Cortex of kidney (tissue), 1 donor: ENCODE results near the gene OSBPL1A.
"Not testable (repeated sequence)": the region's sequence is repeated elsewhere in the genome, so short reads cannot be mapped to it uniquely, and the experiment has no call there.

Experiments
- DNase-seq: peaks from one replicate; lab custom pipeline; 2025; lab: John Stamatoyannopoulos, UW

OSBPL1A gene

GRCh38 chr18:24187049-24187448 is 210.6 kb downstream of the OSBPL1A start:
- no peak for DNase-seq

DNA sequence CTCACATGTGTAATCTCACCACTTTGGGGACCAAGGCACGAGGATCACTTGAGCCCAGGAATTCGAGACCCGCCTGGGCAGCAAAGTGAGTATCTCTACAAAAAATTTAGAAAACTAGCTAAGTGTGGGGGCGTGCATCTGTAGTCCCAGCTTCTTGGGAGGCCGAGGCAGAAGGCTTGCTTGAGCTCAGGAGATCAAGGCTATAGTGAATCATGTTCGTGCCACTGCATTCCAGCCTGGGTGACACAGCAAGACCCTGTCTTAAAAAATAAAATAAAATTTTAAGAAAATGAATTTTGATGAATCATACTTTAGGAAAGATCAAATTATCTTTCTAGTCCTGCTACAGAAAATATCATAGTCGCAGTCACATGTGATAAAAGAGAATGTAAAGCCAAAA is 211.8 kb downstream of the OSBPL1A start:
- no peak for DNase-seq

GRCh38 chr18:24181806-24182205 is 215.8 kb downstream of the OSBPL1A start:
- no peak for DNase-seq

- DNase-seq, result no peak
Measured at GRCh38 chr18:24180048-24180447, 217.6 kb downstream of the OSBPL1A start.

- no peak for DNase-seq
Measured at GRCh38 chr18:24177499-24178133, 220.0 kb downstream of the OSBPL1A start.

GRCh38 chr18:24176727-24177416 is 220.8 kb downstream of the OSBPL1A start:
- DNase-seq, result no peak

DNA sequence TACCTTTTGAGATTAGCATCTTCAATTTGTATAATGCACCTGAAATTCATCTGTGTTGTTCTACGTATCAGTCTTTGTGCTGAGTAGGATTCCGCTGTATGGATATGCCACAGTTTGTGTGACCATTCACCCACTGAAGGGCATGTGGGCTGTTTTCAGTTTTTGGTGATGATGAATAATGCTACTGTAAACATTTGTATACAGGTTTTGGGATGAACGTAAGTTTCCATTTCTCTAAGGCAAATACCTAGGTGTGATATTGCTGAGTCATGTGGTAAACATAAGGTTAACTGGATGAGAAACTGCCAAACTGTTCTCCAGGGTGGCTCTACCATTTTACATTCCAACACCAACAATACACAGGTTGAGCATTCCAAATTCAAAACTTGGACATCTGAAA is 223.6 kb downstream of the OSBPL1A start:
- DNase-seq, result no peak

DNA sequence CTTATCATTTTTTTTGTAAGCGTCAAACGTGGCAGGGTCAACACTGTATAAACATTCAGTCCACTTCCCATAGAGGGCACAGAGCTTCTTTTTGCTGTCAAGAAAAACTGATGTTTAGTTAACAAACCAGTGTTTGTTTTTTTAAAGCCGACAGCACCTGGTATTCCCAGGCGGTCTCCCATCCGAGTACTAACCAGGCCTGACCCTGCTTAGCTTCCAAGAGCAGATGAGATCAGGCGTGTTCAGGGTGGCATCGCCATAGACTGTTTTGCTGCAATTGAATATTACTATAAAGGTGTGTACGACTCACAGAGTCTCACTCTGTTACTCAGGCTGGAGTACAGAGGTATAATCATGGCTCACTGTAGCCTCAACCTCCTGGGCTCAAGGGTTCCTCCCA is 227.3 kb downstream of the OSBPL1A start:
- no peak for DNase-seq

DNA sequence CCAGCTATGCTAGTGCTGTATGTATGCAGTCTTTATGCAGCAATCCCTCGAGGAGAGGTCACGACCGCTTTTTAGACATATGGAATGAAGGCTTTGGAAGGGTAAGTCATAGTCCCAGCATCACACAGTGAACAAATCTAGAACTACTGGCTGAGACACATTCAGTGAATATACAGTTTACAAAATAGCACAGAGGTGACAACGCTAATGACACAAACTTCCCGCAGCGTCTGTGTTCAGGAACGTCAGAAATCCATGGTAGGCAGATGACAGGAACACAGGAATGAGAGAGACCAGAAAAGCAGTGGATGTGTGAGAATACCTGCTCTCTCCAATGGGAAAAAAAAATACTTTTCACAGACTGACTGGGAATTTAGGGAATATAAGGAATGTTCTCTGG is 229.1 kb downstream of the OSBPL1A start:
- no peak for DNase-seq

DNA sequence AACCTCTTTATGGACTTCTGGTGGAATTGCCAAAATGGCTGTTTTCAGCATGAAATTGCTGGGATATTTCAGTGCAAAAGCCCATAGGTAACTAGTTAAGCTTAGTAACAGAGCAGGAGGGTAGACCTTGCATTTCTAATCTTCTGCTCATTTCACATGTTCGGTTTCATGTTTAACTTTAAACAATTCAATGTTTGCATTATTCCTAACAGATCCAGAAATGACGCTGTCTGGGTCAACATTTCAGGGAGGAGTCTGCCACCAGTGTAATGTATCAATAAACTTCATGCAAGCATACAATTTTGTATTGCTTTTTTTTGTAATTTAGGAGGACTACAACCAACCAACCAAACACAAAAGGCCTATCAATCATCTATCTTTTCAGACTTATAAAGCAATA is 236.3 kb downstream of the OSBPL1A start:
- no peak for DNase-seq

DNA sequence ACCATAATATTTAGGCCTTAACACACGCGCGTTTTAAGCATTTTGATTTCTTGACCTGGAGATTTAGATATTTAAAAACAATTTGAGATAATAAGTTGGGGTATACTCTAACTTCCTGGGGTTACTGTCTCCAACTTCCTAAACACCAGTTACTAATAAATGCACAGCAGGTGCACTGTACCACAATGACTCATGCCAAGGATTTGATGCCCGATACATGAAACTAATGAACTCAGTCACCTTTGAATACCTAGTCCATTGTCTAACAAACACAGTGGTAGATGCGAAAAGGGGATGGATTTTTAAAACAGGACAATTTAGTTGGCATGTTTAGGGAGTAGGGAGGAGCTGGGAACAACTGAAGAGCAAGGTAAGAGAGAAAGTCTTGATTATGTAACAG is 237.5 kb downstream of the OSBPL1A start:
- DNase-seq, result no peak

DNA sequence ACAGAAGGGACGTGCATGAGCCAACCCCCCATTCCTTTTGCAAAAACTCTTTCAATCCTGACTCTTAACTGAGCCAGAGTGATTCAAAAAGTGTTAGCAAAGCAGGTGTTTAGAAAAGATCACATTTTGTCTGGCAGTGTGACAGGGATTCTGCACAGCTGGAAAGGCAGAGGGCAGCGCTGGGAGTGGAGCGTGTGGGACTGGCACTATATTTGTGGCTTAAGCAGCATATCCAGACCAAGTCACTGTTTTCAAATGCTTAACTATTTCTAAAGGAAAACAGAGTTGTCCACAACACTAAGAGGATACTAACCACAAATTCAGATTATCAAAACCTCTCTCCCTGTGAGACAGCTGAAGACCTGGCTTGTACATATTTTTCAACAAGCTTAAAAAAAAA is 239.8 kb downstream of the OSBPL1A start:
- no peak for DNase-seq

GRCh38 chr18:24153397-24153796 is 244.2 kb downstream of the OSBPL1A start:
- no peak for DNase-seq

GRCh38 chr18:24149591-24149990 is 248.0 kb downstream of the OSBPL1A start:
- DNase-seq, result not testable (repeated sequence)

DNA sequence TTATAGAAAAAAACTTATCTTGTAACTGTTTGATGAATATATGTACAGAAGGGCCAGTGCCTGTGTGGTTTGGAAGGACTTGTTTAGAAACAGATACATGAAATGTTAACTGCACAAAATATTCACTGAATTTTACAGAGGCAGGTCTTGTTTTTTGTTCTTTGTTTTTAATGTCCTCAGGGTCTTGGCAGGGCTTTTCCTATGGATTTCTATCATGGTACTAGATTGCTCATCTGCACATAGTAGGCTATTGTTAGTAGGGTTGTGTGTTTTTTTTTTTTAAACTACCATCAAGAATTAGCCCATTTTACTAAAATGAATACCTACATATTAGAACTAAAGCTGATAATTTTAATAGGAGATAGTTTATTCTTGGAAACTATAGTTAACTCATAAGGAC is 255.2 kb downstream of the OSBPL1A start:
- DNase-seq, result no peak

GRCh38 chr18:24140697-24141096 is 256.9 kb downstream of the OSBPL1A start:
- DNase-seq, result no peak

GRCh38 chr18:24138789-24139616 is 258.6 kb downstream of the OSBPL1A start, which contains the start of gene CABYR:
Gene CABYR, plus strand, starts transcription at chr18:24139062. Its CDS starts 4,053 bp downstream, at chr18:24143115.
- DNase-seq, result no peak

GRCh38 chr18:24138409-24138788 is 259.2 kb downstream of the OSBPL1A start:
- DNase-seq, result no peak

DNA sequence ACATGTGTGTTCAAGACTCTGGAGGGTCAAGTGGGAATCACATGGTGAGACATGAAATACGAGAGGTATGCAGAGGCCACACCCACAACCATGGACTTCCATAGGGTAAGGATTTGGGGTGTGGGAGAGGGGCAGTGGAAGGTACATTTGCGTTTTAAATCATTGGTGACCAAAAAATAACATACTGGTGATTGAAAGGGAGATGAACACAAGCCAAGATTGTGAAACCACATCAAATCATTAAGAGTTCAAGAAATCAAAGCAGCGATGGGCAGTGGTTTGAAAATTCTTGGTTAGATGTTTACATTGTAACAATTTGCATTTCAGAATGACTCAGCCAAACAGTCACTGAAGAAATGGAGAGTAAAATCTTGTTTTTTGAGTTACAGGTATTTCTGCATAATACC is 260.7 kb downstream of the OSBPL1A start:
- no peak for DNase-seq

GRCh38 chr18:24130494-24130893 is 267.1 kb downstream of the OSBPL1A start:
- no peak for DNase-seq

- DNase-seq, result no peak
Measured at GRCh38 chr18:24128700-24129099, 268.9 kb downstream of the OSBPL1A start.

DNA sequence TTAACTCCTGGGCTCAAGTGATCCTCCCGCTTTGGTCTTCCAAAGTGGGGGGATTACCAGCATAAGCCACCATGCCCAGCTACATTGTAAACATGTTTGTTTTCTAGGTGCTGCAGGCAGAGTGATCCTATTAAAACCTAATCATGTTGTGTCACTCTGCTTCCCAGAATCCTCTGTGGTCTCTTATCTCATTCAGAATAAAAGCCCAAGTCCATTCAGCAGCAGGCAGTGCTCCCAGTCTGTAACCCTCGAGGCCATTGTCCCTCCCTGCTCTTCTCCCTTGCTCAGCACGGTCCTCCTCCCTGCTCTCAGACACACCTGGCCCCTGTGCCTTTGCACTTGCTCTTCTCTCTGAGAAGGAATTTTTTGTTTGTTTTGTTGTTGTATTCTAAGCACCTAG is 269.9 kb downstream of the OSBPL1A start:
- DNase-seq, result no peak
